Activated naive CD4-positive, alpha-beta T cell (primary cell): ENCODE results near the gene NKAIN1.
A peak's percentile ranks its signal among the peaks of the same experiment; 100 is the strongest.
"Not testable (repeated sequence)": the region's sequence is repeated elsewhere in the genome, so short reads cannot be mapped to it uniquely, and the experiment has no call there.

ENCODE experiments used
- DNase-seq, 4 experiments: peaks; one replicate each; lab custom pipeline; 2025; lab: John Stamatoyannopoulos, UW

Gene NKAIN1

DNA sequence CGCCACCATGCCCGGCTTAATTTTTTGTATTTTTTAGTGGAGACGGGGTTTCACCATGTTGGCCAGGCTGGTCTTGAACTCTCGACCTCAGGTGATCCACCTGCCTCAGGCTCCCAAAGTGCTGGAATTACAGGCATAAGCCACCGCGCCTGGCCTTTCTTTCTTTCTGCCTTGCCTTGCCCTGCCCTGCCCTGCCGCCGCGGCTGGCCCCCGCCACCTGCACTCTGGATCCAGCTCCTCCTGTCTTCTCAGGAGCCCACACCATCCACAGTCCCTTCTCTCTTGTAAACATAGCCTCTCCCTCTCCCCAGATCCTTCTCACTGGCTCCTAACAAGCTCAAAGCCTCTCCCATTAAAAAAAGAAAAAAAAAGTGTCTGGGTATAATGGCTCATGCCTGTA is 44.4 kb downstream of the NKAIN1 start:
- not testable (repeated sequence) for DNase-seq

DNA sequence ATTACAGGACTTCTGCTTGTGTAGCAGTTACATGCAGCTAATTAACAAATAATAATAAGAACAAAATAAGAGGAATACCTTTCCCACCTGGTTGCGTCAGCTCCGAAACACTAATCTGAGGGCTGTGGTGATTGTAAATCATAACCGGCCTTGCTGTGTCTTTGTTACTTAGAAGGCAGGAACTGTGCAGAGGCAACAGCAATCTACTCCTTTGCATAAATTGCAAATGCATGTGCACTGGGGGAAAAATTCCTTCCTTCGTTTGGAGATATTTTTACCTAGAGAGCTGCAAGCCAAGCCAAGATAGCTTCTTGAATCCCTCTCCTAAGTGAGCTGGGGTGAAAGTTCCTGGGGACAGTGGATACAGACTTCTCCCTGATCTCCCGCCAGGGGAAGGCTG is 46.0 kb downstream of the NKAIN1 start:
- DNase-seq, result no peak

DNA sequence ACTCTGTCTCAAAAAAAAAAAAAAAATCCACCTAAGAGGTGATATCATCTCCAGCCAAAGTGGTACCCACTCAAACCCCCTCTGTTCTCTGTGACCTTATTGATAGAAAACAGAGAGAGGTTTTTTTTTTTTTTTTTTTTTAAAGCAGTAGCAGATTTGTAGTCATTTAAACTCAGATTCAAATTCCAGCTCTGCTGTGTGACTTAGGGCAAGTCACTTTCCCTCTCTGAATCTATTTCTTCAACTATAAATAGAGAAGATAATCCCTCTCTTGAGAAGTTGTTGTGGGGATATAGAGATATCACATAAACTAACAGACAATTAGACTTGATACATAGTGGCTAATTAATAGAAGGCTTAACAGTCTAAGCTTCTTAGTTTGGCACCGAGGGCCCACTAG is 48.4 kb downstream of the NKAIN1 start:
- DNase-seq, result no peak

- DNase-seq, result no peak
These were observed 49.7 kb downstream of the NKAIN1 start for GRCh38 chr1:31189696-31190674.

GRCh38 chr1:31183927-31184554 is 55.6 kb downstream of the NKAIN1 start:
- DNase-seq, result peak in 1 of 4 experiments; percentile 3

- DNase-seq, result no peak
These were observed 56.6 kb downstream of the NKAIN1 start for GRCh38 chr1:31183126-31183525.

- DNase-seq, result peak in 3 of 4 experiments; percentile 5 to 41 (median 10)
These were observed 57.3 kb downstream of the NKAIN1 start for GRCh38 chr1:31182352-31182751.

DNA sequence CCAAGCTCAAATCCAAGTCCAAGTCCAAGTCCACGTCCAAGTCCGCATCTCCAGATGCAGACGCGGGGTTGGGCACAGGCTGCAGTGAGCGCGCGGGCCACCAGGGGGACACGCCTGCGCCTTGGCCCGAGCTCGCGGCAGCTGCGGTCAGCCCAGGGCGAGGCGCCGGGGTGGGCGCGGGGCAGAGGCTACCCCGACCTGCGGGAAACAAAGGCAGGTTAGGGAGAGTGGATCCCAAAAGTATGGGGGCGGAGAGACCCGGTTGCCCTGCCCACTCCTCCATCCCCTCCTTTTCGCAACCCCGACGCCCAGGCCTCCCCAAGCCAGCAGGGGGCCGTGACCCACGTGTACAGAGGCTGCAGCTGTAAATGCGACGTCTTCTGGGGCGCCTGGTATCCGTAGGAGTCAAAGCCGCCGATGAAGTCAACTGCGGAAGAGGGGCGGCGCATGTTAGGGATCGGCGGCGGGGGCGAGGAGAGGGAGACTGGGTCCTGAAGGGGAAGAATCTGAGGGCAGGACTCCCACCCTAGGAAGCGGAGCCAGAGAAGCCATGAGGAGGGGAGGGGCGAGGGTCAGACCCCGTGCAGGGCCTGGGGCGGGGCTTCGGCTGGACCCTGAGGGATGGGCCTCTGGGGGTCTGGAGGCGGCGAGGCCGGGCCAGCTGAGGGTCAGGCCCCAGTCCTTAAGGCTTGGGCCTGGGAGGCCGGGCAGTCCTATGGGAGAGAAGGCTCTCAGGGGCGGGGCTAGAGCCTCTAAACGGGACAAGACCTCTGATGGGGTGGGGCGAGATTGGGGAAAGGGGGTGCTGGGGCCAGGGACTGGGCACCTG is 58.0 kb downstream of the NKAIN1 start:
- DNase-seq, result peak in 1 of 4 experiments; percentile 7

- DNase-seq, result no peak
These were observed 59.3 kb downstream of the NKAIN1 start for GRCh38 chr1:31180338-31180737.

GRCh38 chr1:31176291-31176690 is 63.4 kb downstream of the NKAIN1 start:
- DNase-seq, result not testable (repeated sequence)

DNA sequence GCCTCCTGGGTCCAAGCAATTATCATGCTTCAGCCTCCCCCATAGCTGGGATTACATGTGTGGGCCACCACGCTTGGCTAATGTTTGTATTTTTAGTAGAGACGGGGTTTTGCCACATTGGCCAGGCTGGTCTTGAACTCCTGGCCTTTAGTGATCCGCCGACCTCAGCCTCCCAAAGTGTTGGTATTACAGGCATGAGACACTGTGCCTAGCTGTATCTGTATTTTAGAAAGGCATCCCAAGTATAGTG is 69.3 kb downstream of the NKAIN1 start:
- no peak for DNase-seq

GRCh38 chr1:31166462-31166861 is 73.2 kb downstream of the NKAIN1 start:
- no peak for DNase-seq

- no peak for DNase-seq
These were observed 75.4 kb downstream of the NKAIN1 start for GRCh38 chr1:31164291-31164690.

GRCh38 chr1:31163866-31164265 is 75.8 kb downstream of the NKAIN1 start:
- DNase-seq, result no peak

- no peak for DNase-seq
These were observed 78.1 kb downstream of the NKAIN1 start for GRCh38 chr1:31161571-31161970.

DNA sequence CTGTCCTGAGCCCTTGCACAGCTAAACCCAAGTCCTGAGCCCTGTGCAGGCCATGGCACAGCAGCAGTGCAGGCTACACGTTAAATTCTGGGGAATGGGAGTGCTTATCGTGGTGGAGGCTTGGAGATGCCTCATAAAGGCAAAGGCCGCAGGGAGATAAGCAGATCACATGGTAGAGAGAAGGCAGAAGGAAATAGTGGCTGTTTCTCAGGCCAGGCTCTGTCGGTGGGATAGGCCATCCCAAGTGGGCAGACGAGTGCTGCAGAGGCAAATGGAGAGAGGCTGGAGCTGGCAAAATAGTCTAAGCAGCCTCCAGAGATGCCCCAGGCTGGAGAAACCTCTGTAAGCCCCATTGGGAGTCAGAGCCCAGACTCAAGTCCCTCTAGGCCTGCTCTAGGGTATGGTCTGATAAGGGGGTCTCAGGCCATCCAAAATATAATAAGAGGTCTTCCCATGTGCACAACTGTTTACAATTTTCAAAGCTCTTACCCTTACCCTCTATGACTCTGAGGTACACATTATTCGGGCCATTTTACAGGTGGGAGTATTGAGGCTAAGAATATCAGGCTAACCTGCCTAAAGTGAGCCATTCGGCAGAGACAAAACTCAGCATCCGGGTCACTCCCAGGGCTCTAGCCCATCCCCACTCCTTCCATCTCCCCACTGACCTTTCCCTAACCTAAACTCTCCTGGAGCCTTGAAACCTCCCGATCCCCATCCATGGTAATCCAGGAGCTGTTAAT is 79.6 kb downstream of the NKAIN1 start:
- DNase-seq, result no peak

DNA sequence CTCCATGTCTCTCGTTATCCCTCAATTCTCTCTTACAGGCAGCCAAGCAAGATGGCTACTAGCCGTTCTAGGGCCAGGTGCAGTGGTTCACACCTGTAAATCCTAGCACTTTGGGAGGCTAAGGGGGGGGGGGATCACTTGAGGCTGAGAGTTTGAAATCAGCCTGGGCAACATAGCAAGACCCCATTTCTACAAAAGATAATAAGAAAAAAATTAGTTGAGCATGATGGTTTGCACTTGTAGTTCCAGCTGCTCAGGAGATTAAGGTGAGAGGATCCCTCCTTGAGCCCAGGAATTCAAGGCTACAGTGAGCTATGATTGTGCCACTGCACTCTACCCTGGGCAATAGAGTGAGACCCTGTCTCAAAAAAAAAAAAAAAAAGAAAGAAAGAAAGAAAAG is 80.4 kb downstream of the NKAIN1 start:
- no peak for DNase-seq

GRCh38 chr1:31155216-31155806 is 84.4 kb downstream of the NKAIN1 start:
- peak in 3 of 4 experiments; percentile 5 to 52 (median 46) for DNase-seq

- peak; percentile 6 to 73 (median 35) for DNase-seq
These were observed 85.0 kb downstream of the NKAIN1 start for GRCh38 chr1:31154632-31155215.

- DNase-seq, result no peak
These were observed 85.6 kb downstream of the NKAIN1 start for GRCh38 chr1:31154000-31154631.

- no peak for DNase-seq
These were observed 86.3 kb downstream of the NKAIN1 start for GRCh38 chr1:31153423-31153822.
